HG02885 (cell line): ENCODE measurements around the gene DDX3X.
"Not testable (repeated sequence)": the region's sequence is repeated elsewhere in the genome, so short reads cannot be mapped to it uniquely, and the experiment has no call there.

Experiments
- ATAC-seq: cut with Tn5 transposase; IDR thresholded peaks from one replicate; pipeline ENCODE4 v1.9.1; 2021; ENCODE audit warnings: mild to moderate bottlenecking; ENCODE audit not compliant: unreplicated experiment, poor library complexity

The DDX3X gene

DNA sequence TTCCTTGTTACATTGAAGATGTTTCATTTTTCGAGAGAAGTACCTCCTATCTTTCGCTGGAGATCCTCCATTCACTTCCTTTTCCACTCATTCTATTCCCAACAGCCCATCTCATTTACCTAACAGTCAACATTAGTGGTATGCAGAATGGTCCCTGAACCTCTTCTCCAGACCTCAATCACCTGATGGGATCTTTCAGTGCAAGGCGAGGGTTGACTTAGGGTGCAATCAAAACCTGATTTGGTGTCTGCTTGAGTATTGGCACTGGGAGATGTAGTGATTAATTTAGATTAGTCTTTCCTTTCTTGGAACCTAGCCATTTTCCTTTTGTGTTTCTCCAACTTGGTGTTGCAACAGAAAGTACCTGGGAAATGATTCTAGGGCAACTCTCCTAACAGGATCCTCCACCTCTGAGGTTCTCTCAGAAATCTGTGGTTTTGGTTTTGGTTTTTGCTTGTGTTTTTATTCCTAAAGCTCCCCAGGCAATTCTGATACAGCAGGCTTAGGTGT lies 18.4 kb downstream of the DDX3X start:
- ATAC-seq = no peak

- ATAC-seq = no peak
These were observed 20.0 kb downstream of the DDX3X start for GRCh38 chrX:41353985-41354384.

GRCh38 chrX:41369152-41369551 lies 35.2 kb downstream of the DDX3X start:
- ATAC-seq = no peak

GRCh38 chrX:41371575-41371974 lies 37.6 kb downstream of the DDX3X start:
- ATAC-seq = not testable (repeated sequence)

DNA sequence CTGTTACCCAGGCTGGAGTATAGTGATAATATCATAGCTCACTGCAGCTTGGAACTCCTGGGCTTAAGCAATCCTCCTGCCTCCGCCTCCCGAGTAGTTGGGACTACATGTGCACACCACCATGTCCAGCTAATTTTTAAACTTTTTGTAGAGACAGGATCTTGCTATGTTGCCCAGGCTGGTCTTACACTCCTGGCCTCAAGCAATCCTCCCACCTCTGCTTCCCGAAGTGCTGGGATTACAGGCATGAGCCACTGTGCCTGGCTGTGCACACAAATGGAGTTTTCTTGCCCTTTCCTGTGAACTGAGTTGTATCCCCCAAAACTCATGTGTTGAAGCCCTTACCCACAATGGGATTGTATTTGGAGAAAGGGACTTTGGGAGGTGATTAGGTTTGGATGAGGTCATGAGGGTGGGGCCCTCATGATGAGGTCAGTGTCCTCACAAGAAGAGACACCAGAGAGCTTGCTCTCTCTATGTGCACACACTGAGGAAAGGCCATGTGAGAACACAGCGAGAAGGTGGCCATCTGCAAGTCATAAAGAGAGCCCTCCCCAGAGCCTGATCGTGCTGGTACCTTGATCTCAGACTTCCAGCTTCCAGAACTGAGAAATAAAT lies 40.1 kb downstream of the DDX3X start:
- ATAC-seq = no peak

DNA sequence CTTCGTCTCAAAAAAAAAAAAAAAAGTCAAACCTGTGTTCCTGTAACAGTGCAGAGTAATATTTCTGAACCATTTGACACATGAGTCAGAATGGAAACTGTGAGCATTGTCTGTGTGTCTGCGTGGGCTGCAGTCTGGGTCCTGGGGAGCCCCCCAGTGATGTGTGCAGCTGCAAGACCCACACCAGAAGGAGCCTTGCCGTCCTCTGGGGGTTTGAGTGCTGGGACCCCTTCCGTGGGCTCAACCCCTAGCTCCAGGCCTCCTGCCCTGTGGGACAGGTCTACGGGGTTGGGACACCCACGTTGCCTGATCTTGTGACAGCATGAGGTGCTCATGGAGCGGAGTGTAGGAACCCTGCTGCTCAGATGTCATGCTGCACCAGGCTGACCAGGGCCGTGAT lies 43.7 kb downstream of the DDX3X start:
- peak; percentile 78 for ATAC-seq

GRCh38 chrX:41381685-41382084 lies 47.7 kb downstream of the DDX3X start:
- no peak for ATAC-seq

- ATAC-seq = no peak
These were observed 49.0 kb downstream of the DDX3X start for GRCh38 chrX:41382714-41383645.

DNA sequence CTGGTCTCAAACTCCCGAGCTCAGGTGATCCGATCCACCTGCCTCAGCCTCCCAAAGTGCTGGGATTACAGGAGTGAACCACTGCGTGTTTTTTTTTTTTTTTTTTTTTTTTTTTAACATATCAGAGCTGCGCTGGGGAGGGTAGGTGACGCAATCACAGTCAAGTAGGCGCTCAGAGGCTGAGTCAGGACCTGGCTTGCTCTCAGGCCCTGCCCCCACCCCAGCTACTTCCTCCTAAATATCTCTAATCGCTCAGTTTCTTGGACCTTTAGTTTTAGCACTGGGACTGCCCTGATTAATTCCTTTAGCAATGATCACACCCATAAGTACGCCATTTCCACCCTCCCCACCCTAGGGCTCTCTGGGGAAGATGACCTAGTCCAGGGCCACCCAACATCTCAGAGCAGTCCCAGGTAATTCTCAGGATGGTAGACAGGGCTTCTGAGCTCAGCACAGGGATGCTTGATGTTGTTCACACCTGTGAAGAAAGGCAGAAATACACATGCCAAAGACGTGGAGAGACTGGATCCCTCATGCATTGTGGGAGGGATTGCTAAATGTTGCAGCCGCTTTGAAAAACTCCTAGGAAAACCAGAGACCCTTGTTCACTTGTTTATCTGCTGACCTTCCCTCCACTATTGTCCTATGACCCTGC lies 50.2 kb downstream of the DDX3X start:
- ATAC-seq = no peak

DNA sequence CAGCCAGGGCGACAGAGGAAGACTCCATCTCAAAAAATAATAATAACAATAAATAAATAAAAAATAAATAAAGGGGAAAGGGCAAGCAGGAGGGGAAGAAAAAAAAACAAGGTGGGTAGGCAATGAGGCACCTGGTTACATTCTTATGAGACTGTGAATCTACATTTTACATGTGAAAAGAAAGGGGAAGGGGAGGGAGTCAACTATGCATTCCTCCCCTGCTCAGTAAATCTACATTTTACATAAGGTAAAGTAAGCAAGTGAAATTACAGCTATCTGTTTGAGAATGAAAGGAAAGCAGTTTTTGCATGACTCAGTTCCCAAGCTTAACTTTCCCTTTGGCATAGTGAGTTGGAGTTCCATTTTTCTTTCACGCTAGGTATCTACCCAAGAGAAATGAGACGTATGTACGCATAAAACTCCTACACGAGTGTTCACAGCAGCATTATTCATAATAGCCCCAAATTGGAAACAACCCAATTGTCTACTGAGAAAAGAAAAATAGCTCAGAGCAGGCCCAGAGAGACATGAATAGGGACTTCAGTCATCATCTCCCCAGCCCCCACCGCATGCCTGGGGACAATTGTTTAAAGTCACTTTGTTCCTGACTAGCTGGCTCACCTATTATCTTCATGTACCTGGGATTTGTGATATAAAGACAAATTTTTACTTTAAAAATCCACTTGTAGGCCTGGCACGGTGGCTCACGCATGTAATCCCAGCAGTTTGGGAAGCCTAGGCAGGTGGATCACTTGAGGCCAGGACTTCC lies 52.4 kb downstream of the DDX3X start:
- no peak for ATAC-seq

DNA sequence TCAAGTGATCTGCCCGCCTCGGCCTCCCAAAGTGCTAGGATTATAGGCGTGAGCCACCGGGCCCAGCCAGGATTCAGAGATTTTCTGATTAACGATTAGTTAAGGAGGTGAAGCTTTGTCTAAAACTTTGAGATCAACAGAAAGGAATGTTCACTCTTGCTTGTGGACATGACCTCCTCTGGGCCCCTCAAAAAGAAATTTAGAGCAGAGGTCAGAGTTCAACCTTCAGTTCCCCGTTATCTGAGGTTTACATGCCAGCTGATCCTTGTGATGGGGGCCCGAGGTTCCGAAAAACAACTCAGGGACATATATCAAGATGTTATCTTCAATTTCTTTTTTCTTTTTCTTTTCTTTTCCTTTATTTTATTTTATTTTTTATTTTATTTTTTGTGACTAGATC lies 54.6 kb downstream of the DDX3X start:
- ATAC-seq = no peak

DNA sequence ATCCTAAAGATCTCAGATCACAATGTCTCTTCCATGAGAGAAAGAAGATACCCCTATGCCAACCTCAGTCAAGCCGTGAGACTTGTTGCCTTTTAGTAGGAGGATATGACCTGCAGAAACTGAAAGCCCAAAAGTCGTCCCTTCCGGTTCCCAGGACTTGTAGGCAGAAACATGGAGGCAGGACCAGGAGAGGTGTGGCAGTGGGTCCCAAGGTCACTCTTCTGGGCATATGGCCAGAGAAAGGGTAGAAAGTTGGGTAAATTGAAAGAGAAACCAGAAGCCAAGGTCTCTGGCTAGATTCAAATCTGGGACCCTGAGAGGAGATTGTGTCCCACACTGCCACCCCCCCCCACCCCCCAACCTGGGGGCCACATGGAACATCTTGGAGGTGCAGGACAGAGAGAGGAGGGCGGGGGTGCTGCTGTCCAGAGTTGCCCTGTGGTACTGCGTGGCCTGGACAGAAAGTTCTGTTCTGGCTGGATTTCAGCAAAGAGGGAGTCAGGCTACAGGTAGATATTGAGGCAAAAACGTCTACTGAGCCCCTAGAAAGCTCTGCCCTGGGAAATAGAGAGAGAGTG lies 55.4 kb downstream of the DDX3X start:
- ATAC-seq = no peak

GRCh38 chrX:41390576-41390975 lies 56.6 kb downstream of the DDX3X start:
- not testable (repeated sequence) for ATAC-seq

- no peak for ATAC-seq
These were observed 57.6 kb downstream of the DDX3X start for GRCh38 chrX:41391606-41392005.

DNA sequence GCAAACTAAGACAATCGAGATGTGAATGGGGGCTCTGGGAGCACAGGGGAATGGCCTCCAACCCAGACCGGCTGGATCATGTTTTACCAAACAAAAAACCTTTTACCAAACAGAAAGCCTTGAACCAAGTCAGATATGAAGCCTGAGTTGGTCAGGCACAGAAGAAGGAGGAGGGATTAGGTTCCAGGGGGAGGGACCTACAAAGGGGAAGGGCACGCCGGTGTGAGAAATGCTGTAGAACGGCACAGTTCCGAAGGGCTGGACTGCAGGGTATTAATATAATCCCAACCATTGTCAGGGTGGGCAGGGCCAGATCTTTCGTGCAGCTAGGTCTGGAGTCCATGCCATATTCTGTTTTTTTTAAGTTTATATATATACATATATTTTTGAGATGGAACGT lies 60.3 kb downstream of the DDX3X start:
- no peak for ATAC-seq

DNA sequence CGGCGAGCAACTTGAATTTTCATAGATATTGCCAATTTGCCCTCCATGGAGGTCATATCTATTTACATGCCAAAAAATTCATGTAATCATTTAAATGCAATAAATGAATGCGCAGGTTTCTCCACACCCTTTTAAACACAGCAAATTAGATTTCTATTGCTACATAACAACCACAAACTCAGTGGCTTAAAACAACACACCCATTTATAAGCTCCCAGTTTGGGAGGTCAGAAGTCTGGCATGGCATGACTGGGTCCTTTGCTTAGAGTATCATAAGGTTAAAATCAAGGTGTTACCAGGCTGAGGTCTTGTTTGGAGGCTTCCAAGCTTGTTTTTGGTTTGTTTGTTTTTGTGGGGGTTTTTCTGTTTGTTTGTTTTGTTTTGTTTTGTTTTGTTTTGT lies 63.3 kb downstream of the DDX3X start:
- ATAC-seq = no peak

DNA sequence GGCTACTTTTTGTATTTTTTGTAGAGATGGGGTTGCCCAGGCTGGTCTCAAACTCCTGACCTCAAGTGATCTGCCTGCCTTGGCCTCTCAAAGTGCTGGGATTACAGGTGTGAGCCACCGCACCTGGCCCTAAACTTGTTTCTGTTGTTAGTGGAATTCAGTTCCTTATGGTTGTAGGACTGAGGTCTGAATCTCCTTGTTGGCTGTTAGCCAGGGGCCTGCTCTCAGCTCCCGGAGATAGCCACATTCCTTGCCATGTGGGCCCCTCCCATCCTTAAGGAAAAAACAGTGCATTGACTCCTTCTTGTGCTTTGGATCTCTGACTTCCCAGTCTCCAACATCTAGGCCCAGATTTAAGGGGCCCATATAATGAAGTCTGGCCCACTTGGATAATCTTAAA lies 63.8 kb downstream of the DDX3X start:
- no peak for ATAC-seq

DNA sequence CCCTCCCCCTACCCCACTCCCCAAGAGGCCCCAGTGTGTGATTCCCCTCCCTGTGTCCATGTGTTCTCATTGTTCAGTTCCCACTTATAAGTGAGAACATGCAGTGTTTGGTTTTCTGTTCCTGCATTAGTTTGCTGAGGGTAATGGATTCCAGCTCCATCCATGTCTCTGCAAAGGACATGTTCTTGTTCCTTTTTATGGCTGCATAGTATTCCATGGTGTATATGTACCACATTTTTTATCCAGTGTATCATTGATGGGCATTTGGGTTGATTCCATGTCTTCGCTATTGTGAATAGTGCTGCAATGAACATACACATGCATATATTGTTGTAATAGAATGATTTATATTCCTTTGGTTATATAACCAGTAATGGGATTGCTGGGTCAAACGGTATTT lies 68.6 kb downstream of the DDX3X start:
- not testable (repeated sequence) for ATAC-seq

DNA sequence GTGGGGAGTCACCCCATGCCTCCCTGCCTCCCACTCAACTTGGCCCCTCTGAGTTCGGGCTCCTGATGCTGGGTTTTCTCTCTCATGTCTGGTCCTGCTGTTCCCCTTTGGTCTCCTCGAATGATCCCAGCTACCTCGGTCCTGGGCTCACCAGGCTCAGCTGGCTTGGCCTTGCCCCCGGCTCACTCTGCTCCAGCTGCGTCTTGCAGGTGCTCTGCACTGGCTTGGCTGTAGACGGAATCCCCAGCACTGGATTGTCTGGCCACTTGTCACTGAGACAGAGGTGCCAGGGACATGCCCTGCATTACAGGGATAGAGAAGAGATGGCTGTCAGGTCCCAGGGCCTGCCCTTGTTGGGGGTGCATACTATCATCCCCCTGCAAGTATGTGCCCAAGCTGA lies 71.6 kb downstream of the DDX3X start:
- no peak for ATAC-seq

- no peak for ATAC-seq
These were observed 72.2 kb downstream of the DDX3X start for GRCh38 chrX:41406201-41406600.
